ENCODE data around the gene BAIAP2L2.
A peak's percentile ranks its signal among the peaks of the same experiment; 100 is the strongest.

The BAIAP2L2 gene

DNA sequence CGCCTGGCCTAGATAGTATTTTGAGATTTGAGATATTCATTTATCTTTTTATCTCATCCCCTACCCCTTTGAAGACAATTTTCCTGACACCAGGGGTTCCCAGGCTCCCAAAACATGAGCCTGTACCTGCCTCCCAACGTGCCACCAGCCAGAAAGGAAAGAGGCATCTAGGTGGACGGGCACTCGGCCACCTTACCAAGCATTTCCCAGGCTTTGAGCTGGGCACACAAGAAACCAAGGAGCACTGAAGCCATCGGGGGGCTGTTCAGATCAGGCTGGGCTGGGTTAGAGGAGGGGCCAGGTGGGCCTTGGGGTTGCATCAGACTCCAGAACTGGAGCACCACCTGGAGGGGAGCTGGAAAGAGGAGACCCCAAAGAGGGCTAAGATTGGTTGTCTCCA is 28.5 kb upstream of the BAIAP2L2 start:
- 96% methylated on average over 4 of the region's 5 CpGs for WGBS
- no peak overlapping the region for H3K27ac ChIP-seq (ENCODE audit: low read length, poor library complexity, severe bottlenecking)
- H3K9me3 ChIP-seq (ENCODE audit: control insufficient read depth, low read length), result no peaks in the 10 kb centered on the region
- H2BK5ac ChIP-seq (ENCODE audit: low read depth, low read length, poor library complexity, severe bottlenecking), result no peak overlapping the region
- no peak overlapping the region for H2BK15ac ChIP-seq (ENCODE audit: low read depth, poor library complexity, severe bottlenecking)
- H3K4me1 ChIP-seq (ENCODE audit: control insufficient read depth, insufficient read depth, low read depth, low read length), result peaks cover 8% of the 10 kb centered on the region
- no peak overlapping the region for H3K23ac ChIP-seq (ENCODE audit: low read length in 2 of 2)
- H3K27me3 ChIP-seq (ENCODE audit: control insufficient read depth in 1 of 2, insufficient read depth in 1 of 2, low read length in 2 of 2), result no peaks in the 10 kb centered on the region
- H3K4me3 ChIP-seq (ENCODE audit: insufficient read depth in 1 of 2, low read depth in 1 of 2, low read length in 2 of 2), result no peak overlapping the region
- H2AK5ac ChIP-seq (ENCODE audit: low read length, severe bottlenecking), result no peak overlapping the region
- H3K79me1 ChIP-seq (replicated peaks; ENCODE audit: low read length, poor library complexity, severe bottlenecking), result no peaks in the 10 kb centered on the region
- H3K4ac ChIP-seq (ENCODE audit: low read depth in 1 of 2, low read length in 2 of 2), result no peak overlapping the region
- H3K9ac ChIP-seq (ENCODE audit: low read length), result no peak overlapping the region
- H2AFZ ChIP-seq (ENCODE audit: low read depth, low read length), result no peak overlapping the region
- no peak overlapping the region for H4K91ac ChIP-seq (ENCODE audit: low read length)
- H2BK120ac ChIP-seq (ENCODE audit: low read depth, low read length), result no peak overlapping the region
- H2BK12ac ChIP-seq (ENCODE audit: low read length in 2 of 2), result no peak overlapping the region
- no peak overlapping the region for H4K8ac ChIP-seq (ENCODE audit: low read length)
- peaks cover 9 to 29% of the 10 kb centered on the region in 2 experiments for H3K36me3 ChIP-seq (ENCODE audit: control insufficient read depth in 1 of 2, insufficient read depth in 2 of 2, low read depth in 1 of 2, low read length in 2 of 2)
- H3K14ac ChIP-seq (ENCODE audit: low read length in 2 of 2), result no peak overlapping the region
- DNase-seq, result no peak
- H3K4me2 ChIP-seq (ENCODE audit: low read length, poor library complexity, severe bottlenecking), result no peak overlapping the region
- H3K18ac ChIP-seq (ENCODE audit: low read depth in 1 of 2, low read length in 2 of 2), result no peak overlapping the region

GRCh38 chr22:38137876-38138687 is 27.6 kb upstream of the BAIAP2L2 start:
- peak overlapping the region in 1 of 2 experiments; percentile 29 for H2BK12ac ChIP-seq (ENCODE audit: low read length in 2 of 2)
- no peaks in the 10 kb centered on the region for H3K79me1 ChIP-seq (replicated peaks; ENCODE audit: low read length, poor library complexity, severe bottlenecking)
- WGBS, result 94% methylated on average over 8 of the region's 9 CpGs
- H3K14ac ChIP-seq (ENCODE audit: low read length in 2 of 2), result no peak overlapping the region
- no peak overlapping the region for H2BK5ac ChIP-seq (ENCODE audit: low read depth, low read length, poor library complexity, severe bottlenecking)
- H3K23ac ChIP-seq (ENCODE audit: low read length in 2 of 2), result no peak overlapping the region
- H3K4me3 ChIP-seq (ENCODE audit: insufficient read depth in 1 of 2, low read depth in 1 of 2, low read length in 2 of 2), result no peak overlapping the region
- no peaks in the 10 kb centered on the region for H3K9me3 ChIP-seq (ENCODE audit: control insufficient read depth, low read length)
- H3K18ac ChIP-seq (ENCODE audit: low read depth in 1 of 2, low read length in 2 of 2), result no peak overlapping the region
- peaks cover 9 to 33% of the 10 kb centered on the region in 2 experiments for H3K36me3 ChIP-seq (ENCODE audit: control insufficient read depth in 1 of 2, insufficient read depth in 2 of 2, low read depth in 1 of 2, low read length in 2 of 2)
- H3K4me1 ChIP-seq (ENCODE audit: control insufficient read depth, insufficient read depth, low read depth, low read length), result peaks cover 7% of the 10 kb centered on the region
- no peak for DNase-seq
- H2AK5ac ChIP-seq (ENCODE audit: low read length, severe bottlenecking), result no peak overlapping the region
- no peak overlapping the region for H2BK15ac ChIP-seq (ENCODE audit: low read depth, poor library complexity, severe bottlenecking)
- no peak overlapping the region for H4K91ac ChIP-seq (ENCODE audit: low read length)
- H3K4ac ChIP-seq (ENCODE audit: low read depth in 1 of 2, low read length in 2 of 2), result no peak overlapping the region
- no peak overlapping the region for H3K4me2 ChIP-seq (ENCODE audit: low read length, poor library complexity, severe bottlenecking)
- no peak overlapping the region for H3K9ac ChIP-seq (ENCODE audit: low read length)
- H2AFZ ChIP-seq (ENCODE audit: low read depth, low read length), result no peak overlapping the region
- no peak overlapping the region for H4K8ac ChIP-seq (ENCODE audit: low read length)
- H3K27ac ChIP-seq (ENCODE audit: low read length, poor library complexity, severe bottlenecking), result no peak overlapping the region
- H2BK120ac ChIP-seq (ENCODE audit: low read depth, low read length), result no peak overlapping the region
- H3K27me3 ChIP-seq (ENCODE audit: control insufficient read depth in 1 of 2, insufficient read depth in 1 of 2, low read length in 2 of 2), result no peaks in the 10 kb centered on the region

DNA sequence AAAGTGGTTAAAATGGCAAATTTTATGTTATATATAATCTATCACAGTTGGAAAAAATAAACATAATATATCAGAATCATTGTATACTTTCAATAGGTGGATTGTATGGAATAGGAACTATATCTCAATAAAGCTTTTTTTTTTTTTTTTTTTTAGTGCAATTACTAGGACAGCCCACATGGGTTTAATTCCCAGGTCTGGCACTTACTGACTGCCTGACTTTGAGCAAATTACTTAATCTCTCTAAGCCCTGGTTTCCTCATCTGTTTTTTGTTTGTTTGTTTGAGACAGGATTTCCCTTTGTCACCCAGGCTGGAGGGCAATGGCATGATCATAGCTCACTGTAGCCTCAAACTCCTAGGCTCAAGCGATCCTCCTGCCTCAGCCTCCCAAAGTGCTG is 26.1 kb upstream of the BAIAP2L2 start:
- Histone ChIP-seq H3K23ac (ENCODE audit: low read length in 2 of 2) (no peak overlapping the region), H2AFZ (ENCODE audit: low read depth, low read length) (no peak overlapping the region), H4K91ac (ENCODE audit: low read length) (no peak overlapping the region), H3K36me3 (ENCODE audit: control insufficient read depth in 1 of 2, insufficient read depth in 2 of 2, low read depth in 1 of 2, low read length in 2 of 2) (peaks cover 4 to 38% of the 10 kb centered on the region in 2 experiments), H3K4me2 (ENCODE audit: low read length, poor library complexity, severe bottlenecking) (no peak overlapping the region), H3K27ac (ENCODE audit: low read length, poor library complexity, severe bottlenecking) (no peak overlapping the region), H2BK15ac (ENCODE audit: low read depth, poor library complexity, severe bottlenecking) (no peak overlapping the region), H3K9ac (ENCODE audit: low read length) (no peak overlapping the region), H2BK12ac (ENCODE audit: low read length in 2 of 2) (no peak overlapping the region), H3K9me3 (ENCODE audit: control insufficient read depth, low read length) (no peaks in the 10 kb centered on the region), H3K4me3 (ENCODE audit: insufficient read depth in 1 of 2, low read depth in 1 of 2, low read length in 2 of 2) (no peak overlapping the region), H3K4ac (ENCODE audit: low read depth in 1 of 2, low read length in 2 of 2) (no peak overlapping the region), H3K14ac (ENCODE audit: low read length in 2 of 2) (no peak overlapping the region), H3K27me3 (ENCODE audit: control insufficient read depth in 1 of 2, insufficient read depth in 1 of 2, low read length in 2 of 2) (no peaks in the 10 kb centered on the region), H2AK5ac (ENCODE audit: low read length, severe bottlenecking) (no peak overlapping the region), H4K8ac (ENCODE audit: low read length) (no peak overlapping the region), H2BK120ac (ENCODE audit: low read depth, low read length) (no peak overlapping the region), H2BK5ac (ENCODE audit: low read depth, low read length, poor library complexity, severe bottlenecking) (no peak overlapping the region), H3K4me1 (ENCODE audit: control insufficient read depth, insufficient read depth, low read depth, low read length) (peaks cover 9% of the 10 kb centered on the region), H3K18ac (ENCODE audit: low read depth in 1 of 2, low read length in 2 of 2) (no peak overlapping the region), H3K79me1 (replicated peaks; ENCODE audit: low read length, poor library complexity, severe bottlenecking) (no peaks in the 10 kb centered on the region)
- 95% methylated on average over 1 of the region's 1 CpG for WGBS
- DNase-seq, result peak; percentile 28

GRCh38 chr22:38135133-38135706 is 24.7 kb upstream of the BAIAP2L2 start:
- WGBS, result 77% methylated on average over 4 of the region's 4 CpGs

More at GRCh38 chr22:38135133-38135706, 24.7 kb upstream of the BAIAP2L2 start:
- H3K79me1 ChIP-seq (replicated peaks; ENCODE audit: low read length, poor library complexity, severe bottlenecking), result no peaks in the 10 kb centered on the region
- H3K4me1 ChIP-seq (ENCODE audit: control insufficient read depth, insufficient read depth, low read depth, low read length), result peaks cover 9% of the 10 kb centered on the region
- peak overlapping the region in 1 of 2 experiments; percentile 42 for H3K18ac ChIP-seq (ENCODE audit: low read depth in 1 of 2, low read length in 2 of 2)
- no peak overlapping the region for H3K4me2 ChIP-seq (ENCODE audit: low read length, poor library complexity, severe bottlenecking)
- DNase-seq, result peak; percentile 83
- no peaks in the 10 kb centered on the region for H3K9me3 ChIP-seq (ENCODE audit: control insufficient read depth, low read length)
- peaks cover 0 to 38% of the 10 kb centered on the region in 2 experiments for H3K36me3 ChIP-seq (ENCODE audit: control insufficient read depth in 1 of 2, insufficient read depth in 2 of 2, low read depth in 1 of 2, low read length in 2 of 2)
- H2BK5ac ChIP-seq (ENCODE audit: low read depth, low read length, poor library complexity, severe bottlenecking), result no peak overlapping the region
- H3K4me3 ChIP-seq (ENCODE audit: insufficient read depth in 1 of 2, low read depth in 1 of 2, low read length in 2 of 2), result no peak overlapping the region
- H3K4ac ChIP-seq (ENCODE audit: low read depth in 1 of 2, low read length in 2 of 2), result no peak overlapping the region
- H2BK120ac ChIP-seq (ENCODE audit: low read depth, low read length), result no peak overlapping the region
- peak overlapping the region in 1 of 2 experiments; percentile 32 for H2BK12ac ChIP-seq (ENCODE audit: low read length in 2 of 2)
- no peak overlapping the region for H2AFZ ChIP-seq (ENCODE audit: low read depth, low read length)
- H3K23ac ChIP-seq (ENCODE audit: low read length in 2 of 2), result no peak overlapping the region
- no peak overlapping the region for H3K9ac ChIP-seq (ENCODE audit: low read length)
- H4K91ac ChIP-seq (ENCODE audit: low read length), result no peak overlapping the region
- H3K27me3 ChIP-seq (ENCODE audit: control insufficient read depth in 1 of 2, insufficient read depth in 1 of 2, low read length in 2 of 2), result no peaks in the 10 kb centered on the region
- no peak overlapping the region for H2AK5ac ChIP-seq (ENCODE audit: low read length, severe bottlenecking)
- no peak overlapping the region for H4K8ac ChIP-seq (ENCODE audit: low read length)
- no peak overlapping the region for H3K14ac ChIP-seq (ENCODE audit: low read length in 2 of 2)
- no peak overlapping the region for H2BK15ac ChIP-seq (ENCODE audit: low read depth, poor library complexity, severe bottlenecking)
- H3K27ac ChIP-seq (ENCODE audit: low read length, poor library complexity, severe bottlenecking), result no peak overlapping the region
